Thoracic aorta (tissue), 2 donors: ENCODE data around the gene STIM1. TPM values are rescaled to one million over a fixed set of nuclear protein-coding genes. Genes with fewer than 3 reads are reported as not detected.

Experiments
- ATAC-seq: fragments of 150-250 bp; one replicate; pipeline ENCODE4 v1.8.0; 2017; ENCODE audit warnings: low read depth; ENCODE audit not compliant: insufficient number of reproducible peaks, low FRiP score
- DNase-seq: peaks from one replicate; pipeline ENCODE4 v3.0.0-alpha.2; 2020; ENCODE audit warnings: low spot score
- H3K27ac ChIP-seq, 2 donors: fragments of 200-600 bp; sonication (generic); 1 replicate in 1 of 2; 2 replicates in 1 of 2; pipeline ENCODE4 v1.5.1; 2016; ENCODE audit warnings: mild to moderate bottlenecking in 2 of 2, moderate library complexity in 2 of 2
- H3K27me3 ChIP-seq: fragments of 200-600 bp; sonication (generic); replicated peaks from 2 replicates; pipeline ENCODE4 v1.6.0; 2016; ENCODE audit warnings: mild to moderate bottlenecking; ENCODE audit not compliant: insufficient read depth
- H3K36me3 ChIP-seq: fragments of 200-600 bp; sonication (generic); one replicate; pipeline ENCODE4 v1.5.1; 2016
- H3K4me1 ChIP-seq, 2 donors: fragments of 200-600 bp; sonication (generic); 1 replicate in 1 of 2; 2 replicates in 1 of 2; pipeline versions ENCODE4 v1.5.1 to v1.6.0; 2016; ENCODE audit warnings: low read depth in 2 of 2, mild to moderate bottlenecking in 1 of 2; ENCODE audit not compliant: control insufficient read depth in 1 of 2
- H3K4me3 ChIP-seq: fragments of 200-600 bp; sonication (generic); 2 replicates; pipeline ENCODE4 v1.5.1; 2016; ENCODE audit warnings: mild to moderate bottlenecking
- H3K9me3 ChIP-seq: fragments of 200-600 bp; sonication (generic); 2 replicates; pipeline ENCODE4 v1.5.1; 2016
- total RNA-seq, 2 donors: library from RNA; depleted of rRNA; stranded (reverse); fragments of >200 nt; gene quantifications; one replicate each; pipeline versions ENCODE4 v1.1.0 to v1.2.3, GENCODE V29; 2016
- TF ChIP-seq, protein P1 (sequence below): fragments of 200-600 bp; sonication (generic); IDR thresholded peaks from one replicate; pipeline ENCODE4 v1.5.1; 2019; ENCODE audit warnings: antibody characterized with exemption

The STIM1 gene
- total RNA-seq, 2 donors from 2014 or later = 53.8 to 63.0 TPM

DNA sequence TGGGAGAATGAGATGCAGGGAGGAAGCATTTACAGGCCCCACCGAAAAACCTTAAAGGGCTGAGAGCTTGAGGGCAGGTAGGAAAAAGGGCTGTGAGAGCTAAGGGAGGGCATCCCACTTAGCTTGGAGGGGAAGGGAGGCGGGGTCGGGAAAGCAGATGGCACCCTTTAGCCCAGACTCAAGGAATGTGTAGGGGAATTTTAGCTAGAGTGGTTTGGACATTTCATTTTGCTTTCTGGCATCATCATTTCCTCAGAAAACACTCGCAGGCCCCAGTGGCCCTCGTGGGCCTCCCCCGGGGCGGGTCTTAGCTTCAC, 846 bp upstream of the STIM1 start:
- H3K27ac ChIP-seq = peak overlapping the region; percentile 94 to 96
- H3K4me3 ChIP-seq = peak overlapping the region; percentile 99
- no peaks in the 10 kb centered on the region for H3K27me3 ChIP-seq
- no peaks in the 10 kb centered on the region for H3K9me3 ChIP-seq
- DNase-seq (no peak), ATAC-seq (no peak)
- H3K4me1 ChIP-seq = peaks cover 40 to 44% of the 10 kb centered on the region in 2 donors
- TF ChIP-seq, protein P1, sequence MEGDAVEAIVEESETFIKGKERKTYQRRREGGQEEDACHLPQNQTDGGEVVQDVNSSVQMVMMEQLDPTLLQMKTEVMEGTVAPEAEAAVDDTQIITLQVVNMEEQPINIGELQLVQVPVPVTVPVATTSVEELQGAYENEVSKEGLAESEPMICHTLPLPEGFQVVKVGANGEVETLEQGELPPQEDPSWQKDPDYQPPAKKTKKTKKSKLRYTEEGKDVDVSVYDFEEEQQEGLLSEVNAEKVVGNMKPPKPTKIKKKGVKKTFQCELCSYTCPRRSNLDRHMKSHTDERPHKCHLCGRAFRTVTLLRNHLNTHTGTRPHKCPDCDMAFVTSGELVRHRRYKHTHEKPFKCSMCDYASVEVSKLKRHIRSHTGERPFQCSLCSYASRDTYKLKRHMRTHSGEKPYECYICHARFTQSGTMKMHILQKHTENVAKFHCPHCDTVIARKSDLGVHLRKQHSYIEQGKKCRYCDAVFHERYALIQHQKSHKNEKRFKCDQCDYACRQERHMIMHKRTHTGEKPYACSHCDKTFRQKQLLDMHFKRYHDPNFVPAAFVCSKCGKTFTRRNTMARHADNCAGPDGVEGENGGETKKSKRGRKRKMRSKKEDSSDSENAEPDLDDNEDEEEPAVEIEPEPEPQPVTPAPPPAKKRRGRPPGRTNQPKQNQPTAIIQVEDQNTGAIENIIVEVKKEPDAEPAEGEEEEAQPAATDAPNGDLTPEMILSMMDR = no peak
- H3K36me3 ChIP-seq = no peaks in the 10 kb centered on the region

DNA sequence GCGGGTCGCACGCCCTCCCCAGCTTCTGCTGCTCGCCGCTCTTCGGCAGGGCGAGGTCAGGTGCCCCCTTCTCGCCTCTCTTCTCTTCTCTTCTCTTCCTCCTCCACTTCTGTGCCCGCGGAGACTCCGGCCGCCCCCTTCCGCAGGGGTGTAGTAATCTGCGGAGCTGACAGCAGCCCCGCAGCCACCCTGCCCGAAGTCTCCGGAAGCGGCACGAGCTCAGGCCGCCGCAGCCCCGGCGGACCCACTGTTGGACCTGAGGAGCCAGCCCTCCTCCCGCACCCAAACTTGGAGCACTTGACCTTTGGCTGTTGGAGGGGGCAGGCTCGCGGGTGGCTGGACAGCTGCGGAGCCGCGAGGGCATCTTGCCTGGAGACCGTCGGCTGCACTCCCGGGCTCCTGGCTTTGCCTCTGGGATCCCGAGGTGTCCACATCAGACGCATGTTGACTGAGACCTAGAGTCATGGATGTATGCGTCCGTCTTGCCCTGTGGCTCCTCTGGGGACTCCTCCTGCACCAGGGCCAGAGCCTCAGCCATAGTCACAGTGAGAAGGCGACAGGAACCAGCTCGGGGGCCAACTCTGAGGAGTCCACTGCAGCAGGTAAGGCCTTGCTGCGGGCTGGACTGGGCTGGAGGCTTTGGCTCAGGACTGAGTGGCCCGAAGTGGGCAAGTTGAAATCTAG, 486 bp downstream of the STIM1 start:
- Histone ChIP-seq H3K27ac (peak overlapping the region; percentile 86 to 96), H3K27me3 (no peaks in the 10 kb centered on the region), H3K4me1 (peaks cover 51 to 55% of the 10 kb centered on the region in 2 donors), H3K36me3 (no peaks in the 10 kb centered on the region), H3K4me3 (peak overlapping the region; percentile 99), H3K9me3 (no peaks in the 10 kb centered on the region)
- no peak for ATAC-seq
- TF ChIP-seq, protein P1 = no peak
- DNase-seq = no peak

DNA sequence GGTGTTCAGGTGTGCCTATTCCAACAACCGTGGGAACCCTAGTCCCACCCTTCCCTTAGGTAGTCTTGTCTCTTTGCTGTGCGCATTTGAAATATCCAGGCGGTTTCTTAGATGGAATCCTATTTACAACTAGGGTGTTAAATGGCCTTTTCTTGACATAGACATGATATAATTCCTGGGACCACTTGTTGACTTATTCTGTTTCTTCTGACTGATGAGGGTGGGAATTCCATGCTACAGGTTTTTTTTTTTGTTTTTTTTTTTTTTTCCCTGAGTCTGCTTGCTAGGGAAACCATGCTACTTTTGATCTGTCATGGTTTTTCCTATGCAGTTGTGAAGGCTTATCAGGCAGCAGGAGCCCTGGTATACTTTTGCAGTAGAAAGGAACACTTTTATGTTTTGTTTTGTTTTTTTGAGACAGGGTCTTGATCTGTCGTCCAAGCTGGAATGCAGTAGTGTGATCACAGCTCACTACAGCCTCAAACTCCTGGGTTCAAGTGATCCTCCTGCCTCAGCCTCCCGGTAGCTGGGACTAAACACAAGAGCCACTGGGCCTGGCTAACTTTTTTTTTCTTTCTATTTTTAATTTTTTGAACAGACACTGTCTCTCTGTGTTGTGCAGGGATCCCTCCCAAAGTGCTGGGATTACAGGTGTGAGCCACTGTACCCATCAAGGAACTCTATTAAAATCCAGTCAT, 1.5 kb downstream of the STIM1 start:
- no peaks in the 10 kb centered on the region for H3K9me3 ChIP-seq
- no peak for ATAC-seq
- H3K27ac ChIP-seq = peak overlapping the region in 1 of 2 donors; percentile 96
- H3K27me3 ChIP-seq = no peaks in the 10 kb centered on the region
- TF ChIP-seq, protein P1 = no peak
- H3K36me3 ChIP-seq = no peaks in the 10 kb centered on the region
- no peak for DNase-seq
- peaks cover 51 to 55% of the 10 kb centered on the region in 2 donors for H3K4me1 ChIP-seq
- H3K4me3 ChIP-seq = peak overlapping the region; percentile 99

DNA sequence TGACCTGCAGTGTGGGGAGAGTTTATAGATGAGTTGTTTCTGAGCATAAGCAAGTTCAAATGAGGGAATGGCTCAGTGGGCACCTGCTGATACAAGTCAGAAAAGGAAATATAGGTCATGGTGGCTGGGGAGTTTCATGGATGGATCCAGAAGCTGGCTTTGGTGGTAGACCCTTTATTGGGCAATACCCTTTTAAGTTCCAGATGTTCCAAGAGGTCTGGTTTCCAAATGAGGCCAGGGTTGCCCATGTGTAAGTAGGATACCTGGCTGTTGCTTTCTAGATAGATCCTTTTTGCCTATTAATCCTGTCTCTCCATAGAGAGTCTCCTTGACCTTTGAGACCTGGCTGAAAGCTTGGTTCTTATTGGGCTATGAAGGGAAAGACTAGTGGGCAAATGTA, 2.2 kb downstream of the STIM1 start:
- Histone ChIP-seq H3K4me3 (peak overlapping the region; percentile 99), H3K36me3 (no peaks in the 10 kb centered on the region), H3K27ac (no peak overlapping the region), H3K4me1 (peaks cover 51 to 55% of the 10 kb centered on the region in 2 donors), H3K27me3 (no peaks in the 10 kb centered on the region), H3K9me3 (no peaks in the 10 kb centered on the region)
- DNase-seq (no peak), ATAC-seq (no peak)
- TF ChIP-seq, protein P1 = no peak

DNA sequence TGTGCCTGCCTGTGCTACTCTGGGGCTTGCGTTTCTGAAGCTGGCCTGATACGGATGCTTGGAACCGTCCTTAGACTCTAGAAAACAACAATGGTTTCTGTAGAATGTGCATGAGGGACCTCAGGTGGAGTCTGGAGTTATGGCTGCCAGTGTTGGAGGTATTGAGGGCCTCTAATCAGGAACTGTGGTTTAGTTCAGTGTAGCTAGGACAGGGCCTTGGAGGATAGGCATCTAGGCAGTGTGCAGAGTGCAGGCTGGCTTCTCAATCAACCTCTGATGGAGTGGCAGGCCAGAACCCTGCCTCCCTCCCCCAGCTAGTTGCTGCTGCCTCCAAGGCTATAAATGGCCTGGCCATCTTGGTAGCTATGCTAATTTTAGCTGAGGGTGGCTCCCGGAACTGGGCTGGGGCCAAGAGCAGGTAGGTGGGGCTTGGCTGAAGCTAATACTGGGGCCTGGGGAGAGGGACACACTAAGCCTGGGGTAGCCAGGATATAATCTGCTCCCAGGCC, 4.0 kb downstream of the STIM1 start:
- peak overlapping the region; percentile 99 for H3K4me3 ChIP-seq
- peak overlapping the region in 1 of 2 donors; percentile 47 for H3K27ac ChIP-seq
- H3K4me1 ChIP-seq = peaks cover 51 to 57% of the 10 kb centered on the region in 2 donors
- H3K36me3 ChIP-seq = no peaks in the 10 kb centered on the region
- TF ChIP-seq, protein P1 = no peak
- ATAC-seq = no peak
- H3K27me3 ChIP-seq = no peaks in the 10 kb centered on the region
- DNase-seq = no peak
- H3K9me3 ChIP-seq = no peaks in the 10 kb centered on the region
